CD14-positive monocyte (primary cell): ENCODE results near the gene TMOD1. TPM values are rescaled to one million over a fixed set of nuclear protein-coding genes. Genes with fewer than 3 reads are reported as not detected.

ENCODE experiments used
- DNase-seq, 3 donors: peaks; one replicate each; pipeline ENCODE4 v3.0.0-alpha.2; 2011 to 2022
- H2AFZ ChIP-seq: 2 replicates; pipeline ENCODE4 v1.6.0; 2012; ENCODE audit warnings: mild to moderate bottlenecking, low read depth, low read length, inconsistent platforms; ENCODE audit not compliant: insufficient read depth, poor library complexity, severe bottlenecking
- H3K27ac ChIP-seq, 2 donors: 1 replicate in 1 of 2; 2 replicates in 1 of 2; pipeline ENCODE4 v1.5.1; 2012 to 2013; ENCODE audit warnings: low read length in 2 of 2, control low read depth in 1 of 2, inconsistent platforms in 1 of 2, low read depth in 1 of 2, mild to moderate bottlenecking in 1 of 2
- H3K27me3 ChIP-seq, 2 donors: one replicate each; pipeline versions ENCODE4 v1.6.0 to v1.6.1; 2011 to 2013; ENCODE audit warnings: low read length in 2 of 2; ENCODE audit not compliant: control insufficient read depth in 2 of 2, insufficient read depth in 2 of 2
- H3K36me3 ChIP-seq, 2 donors: replicated peaks in 1 of 2; 1 replicate in 1 of 2; 2 replicates in 1 of 2; pipeline versions ENCODE4 v1.5.1 to v1.6.1; 2012 to 2013; ENCODE audit warnings: low read length in 2 of 2, control low read depth in 1 of 2, inconsistent platforms in 1 of 2, mild to moderate bottlenecking in 1 of 2; ENCODE audit not compliant: insufficient read depth in 2 of 2, control insufficient read depth in 1 of 2
- H3K4me1 ChIP-seq, 2 donors: 1 replicate in 1 of 2; 2 replicates in 1 of 2; pipeline versions ENCODE4 v1.5.1 to v1.6.1; 2012 to 2013; ENCODE audit warnings: low read length in 2 of 2, control low read depth in 1 of 2, inconsistent platforms in 1 of 2, mild to moderate bottlenecking in 1 of 2, moderate library complexity in 1 of 2; ENCODE audit not compliant: insufficient read depth in 2 of 2, control insufficient read depth in 1 of 2
- H3K4me2 ChIP-seq: replicated peaks from 2 replicates; pipeline ENCODE3; 2012; ENCODE audit warnings: low read length, moderate library complexity, mild to moderate bottlenecking; ENCODE audit not compliant: poor library complexity, severe bottlenecking; ENCODE audit errors: extremely low read depth
- H3K4me3 ChIP-seq, 3 experiments: fragments of 200-600 bp in 1 of 3; sonication (generic) in 1 of 3; replicated peaks in 1 of 3; 1 replicate in 2 of 3; 2 replicates in 1 of 3; pipeline ENCODE4 v1.5.1; 2011 to 2013; ENCODE audit warnings: low read length in 3 of 3, mild to moderate bottlenecking in 3 of 3, control low read depth in 2 of 3, low read depth in 2 of 3, inconsistent platforms in 1 of 3, moderate library complexity in 1 of 3
- H3K79me2 ChIP-seq: 2 replicates; pipeline ENCODE4 v1.6.0; 2012; ENCODE audit warnings: mild to moderate bottlenecking, control low read depth, inconsistent platforms, low read length, moderate library complexity; ENCODE audit not compliant: insufficient read depth
- H3K9ac ChIP-seq: 2 replicates; pipeline ENCODE4 v1.6.0; 2017; ENCODE audit warnings: low read length, mild to moderate bottlenecking; ENCODE audit not compliant: insufficient read depth, poor library complexity, severe bottlenecking
- H3K9me3 ChIP-seq, 2 donors: replicated peaks in 1 of 2; 1 replicate in 1 of 2; 2 replicates in 1 of 2; pipeline versions ENCODE4 v1.5.1 to v1.6.1; 2012 to 2013; ENCODE audit warnings: low read length in 2 of 2, control low read depth in 1 of 2; ENCODE audit not compliant: control insufficient read depth in 1 of 2, insufficient read depth in 1 of 2
- H4K20me1 ChIP-seq: 2 replicates; pipeline ENCODE4 v1.6.0; 2012; ENCODE audit warnings: mild to moderate bottlenecking, low read length, control low read depth, moderate library complexity; ENCODE audit not compliant: insufficient read depth
- H3K27ac Mint-ChIP-seq, 7 donors: one replicate each; pipeline ENCODE4 v1.8.0; 2020; ENCODE audit warnings: mild to moderate bottlenecking in 7 of 7, mixed read lengths in 7 of 7, moderate library complexity in 6 of 7, inconsistent platforms in 2 of 7
- H3K27me3 Mint-ChIP-seq, 3 donors: one replicate each; pipeline ENCODE4 v1.8.0; 2021 to 2022; ENCODE audit warnings: low read depth in 3 of 3, mild to moderate bottlenecking in 3 of 3, mixed read lengths in 3 of 3, moderate library complexity in 3 of 3, inconsistent platforms in 1 of 3
- H3K36me3 Mint-ChIP-seq, 2 donors: one replicate each; pipeline ENCODE4 v1.8.0; 2020; ENCODE audit warnings: mixed read lengths in 2 of 2, inconsistent platforms in 1 of 2, mild to moderate bottlenecking in 1 of 2
- H3K4me1 Mint-ChIP-seq: one replicate; pipeline ENCODE4 v1.8.0; 2020; ENCODE audit warnings: mild to moderate bottlenecking, mixed read lengths
- H3K4me3 Mint-ChIP-seq, 2 donors: one replicate each; pipeline ENCODE4 v1.8.0; 2020; ENCODE audit warnings: mild to moderate bottlenecking in 2 of 2, mixed read lengths in 2 of 2, moderate library complexity in 1 of 2
- H3K9me3 Mint-ChIP-seq, 7 donors: one replicate each; pipeline ENCODE4 v1.8.0; 2020 to 2022; ENCODE audit warnings: mixed read lengths in 7 of 7, mild to moderate bottlenecking in 6 of 7, moderate library complexity in 6 of 7, inconsistent platforms in 2 of 7
- WGBS: methylation state at CpG from one replicate; pipeline ENCODE4 v1.1.5; 2013; ENCODE audit warnings: missing lambda C conversion rate; ENCODE audit not compliant: insufficient coverage; 5-methylcytosine and 5-hydroxymethylcytosine counted together
- intact Hi-C, 2 donors: fragments of 100-400 bp; cut with micrococcal nuclease; formaldehyde crosslinking; loops; one replicate each; pipeline versions ENCODE4 v1.15.0 to v1.15.1; 2023
- polyA plus RNA-seq, 3 donors: library from polyadenylated mRNA; depleted of rRNA in 1 of 3; unstranded in 2 of 3; stranded (reverse) in 1 of 3; fragments of 300-500 nt in 2 of 3; fragments of >200 nt in 1 of 3; fragmentation: Illumina TruSeq in 2 of 3; gene quantifications; 1 replicate in 2 of 3; 2 replicates in 1 of 3; pipeline ENCODE4 v1.2.3, GENCODE V29; 2012 to 2021
- TF ChIP-seq, protein P1 (sequence below): fragments of 200-600 bp; IDR thresholded peaks from one replicate; pipeline ENCODE4 v1.8.0; 2022; ENCODE audit warnings: antibody characterized with exemption, mild to moderate bottlenecking

Gene TMOD1
- polyA plus RNA-seq, 3 donors, result 0.09 to 0.81 (median 0.59) TPM

DNA sequence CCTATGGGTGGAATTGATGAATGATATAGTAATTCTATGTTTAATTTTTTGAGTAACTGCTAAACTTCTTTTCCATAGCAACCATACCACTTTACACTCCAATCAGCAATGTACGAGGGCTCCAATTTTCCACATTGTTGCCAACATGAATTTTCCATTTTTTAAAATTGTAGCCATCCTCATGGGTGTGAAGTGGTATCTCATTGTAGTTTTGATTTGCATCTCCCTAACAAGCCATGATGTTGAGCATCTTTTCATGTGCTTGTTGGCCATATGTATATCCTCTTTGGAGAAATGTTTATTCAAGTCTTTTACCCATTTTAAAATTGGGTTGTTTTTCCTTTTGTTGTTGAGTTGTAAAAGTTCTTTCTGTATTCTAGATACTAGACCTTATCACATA lies 48.9 kb downstream of the TMOD1 start:
- intact Hi-C loops, result no loop called here
- Histone ChIP-seq H3K9ac (no peak overlapping the region), H3K4me3 (no peak overlapping the region), H3K27me3 (no peaks in the 10 kb centered on the region), H3K79me2 (no peaks in the 10 kb centered on the region), H3K9me3 (no peaks in the 10 kb centered on the region), H3K36me3 (no peaks in the 10 kb centered on the region), H2AFZ (no peak overlapping the region), H3K4me1 (no peaks in the 10 kb centered on the region), H4K20me1 (no peaks in the 10 kb centered on the region), H3K27ac (no peak overlapping the region), H3K4me2 (no peak overlapping the region)
- H3K9me3 Mint-ChIP-seq, result no peaks in the 10 kb centered on the region
- no peak overlapping the region for H3K27ac Mint-ChIP-seq
- no peaks in the 10 kb centered on the region for H3K36me3 Mint-ChIP-seq
- no peak overlapping the region for H3K4me3 Mint-ChIP-seq
- peaks cover 7% of the 10 kb centered on the region for H3K4me1 Mint-ChIP-seq
- TF ChIP-seq, protein P1, sequence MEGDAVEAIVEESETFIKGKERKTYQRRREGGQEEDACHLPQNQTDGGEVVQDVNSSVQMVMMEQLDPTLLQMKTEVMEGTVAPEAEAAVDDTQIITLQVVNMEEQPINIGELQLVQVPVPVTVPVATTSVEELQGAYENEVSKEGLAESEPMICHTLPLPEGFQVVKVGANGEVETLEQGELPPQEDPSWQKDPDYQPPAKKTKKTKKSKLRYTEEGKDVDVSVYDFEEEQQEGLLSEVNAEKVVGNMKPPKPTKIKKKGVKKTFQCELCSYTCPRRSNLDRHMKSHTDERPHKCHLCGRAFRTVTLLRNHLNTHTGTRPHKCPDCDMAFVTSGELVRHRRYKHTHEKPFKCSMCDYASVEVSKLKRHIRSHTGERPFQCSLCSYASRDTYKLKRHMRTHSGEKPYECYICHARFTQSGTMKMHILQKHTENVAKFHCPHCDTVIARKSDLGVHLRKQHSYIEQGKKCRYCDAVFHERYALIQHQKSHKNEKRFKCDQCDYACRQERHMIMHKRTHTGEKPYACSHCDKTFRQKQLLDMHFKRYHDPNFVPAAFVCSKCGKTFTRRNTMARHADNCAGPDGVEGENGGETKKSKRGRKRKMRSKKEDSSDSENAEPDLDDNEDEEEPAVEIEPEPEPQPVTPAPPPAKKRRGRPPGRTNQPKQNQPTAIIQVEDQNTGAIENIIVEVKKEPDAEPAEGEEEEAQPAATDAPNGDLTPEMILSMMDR, result no peak
- DNase-seq, result no peak
- no CpG with 5 or more reads among the region's 1 CpG for WGBS
- peaks cover 4 to 10% (median 4%) of the 10 kb centered on the region in 3 donors for H3K27me3 Mint-ChIP-seq

DNA sequence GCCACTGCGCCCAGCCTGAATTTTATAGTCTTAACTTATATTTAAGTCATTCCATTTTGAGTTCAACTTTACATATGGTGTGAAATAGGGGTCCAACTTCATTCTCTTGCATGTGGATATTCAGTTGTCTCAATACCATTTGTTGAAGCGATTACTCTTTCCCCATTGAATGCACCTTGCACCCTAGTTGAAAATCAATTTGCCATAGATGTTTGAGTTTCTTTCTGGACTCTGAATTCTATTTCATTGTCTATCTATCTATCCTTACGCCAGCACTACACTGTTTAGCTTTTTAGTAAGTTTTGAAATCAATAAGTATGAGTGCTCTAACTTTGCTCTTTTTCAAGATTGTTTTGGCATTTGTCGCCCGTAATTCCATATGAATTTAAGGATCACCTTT lies 49.8 kb downstream of the TMOD1 start:
- intact Hi-C loops, result no loop called here
- TF ChIP-seq, protein P1, result no peak

More for the DNA sequence above, 49.8 kb downstream of the TMOD1 start:
- no peak for DNase-seq
- no peak overlapping the region for H3K9ac ChIP-seq
- H3K4me3 ChIP-seq, result no peak overlapping the region
- no peaks in the 10 kb centered on the region for H4K20me1 ChIP-seq
- no peaks in the 10 kb centered on the region for H3K36me3 ChIP-seq
- no peaks in the 10 kb centered on the region for H3K36me3 Mint-ChIP-seq
- no peaks in the 10 kb centered on the region for H3K27me3 ChIP-seq
- H3K4me1 ChIP-seq, result no peaks in the 10 kb centered on the region
- H3K27ac Mint-ChIP-seq, result no peak overlapping the region
- peaks cover 6 to 7% (median 6%) of the 10 kb centered on the region in 3 donors for H3K27me3 Mint-ChIP-seq
- no CpG with 5 or more reads among the region's 5 CpGs for WGBS
- H2AFZ ChIP-seq, result no peak overlapping the region
- H3K79me2 ChIP-seq, result no peaks in the 10 kb centered on the region
- H3K4me1 Mint-ChIP-seq, result peaks cover 7% of the 10 kb centered on the region
- no peaks in the 10 kb centered on the region for H3K9me3 Mint-ChIP-seq
- no peaks in the 10 kb centered on the region for H3K9me3 ChIP-seq
- H3K4me2 ChIP-seq, result no peak overlapping the region
- no peak overlapping the region for H3K4me3 Mint-ChIP-seq
- H3K27ac ChIP-seq, result no peak overlapping the region
